HFFc6 (cell line): Measurements from ENCODE around the gene SUGCT. TPM values are rescaled to one million over a fixed set of nuclear protein-coding genes. Genes with fewer than 3 reads are reported as not detected.

Source experiments
- DNase-seq: peaks from one replicate; pipeline ENCODE4 v3.0.0-alpha.2; 2018
- H3K27ac Mint-ChIP-seq: 2 replicates; pipeline ENCODE4 v1.8.0; 2020; ENCODE audit warnings: mild to moderate bottlenecking, mixed read lengths
- H3K27me3 Mint-ChIP-seq: 2 replicates; pipeline ENCODE4 v1.8.0; 2021; ENCODE audit warnings: mild to moderate bottlenecking, moderate library complexity, mixed read lengths; ENCODE audit not compliant: insufficient read depth
- H3K36me3 Mint-ChIP-seq: 2 replicates; pipeline ENCODE4 v1.8.0; 2021; ENCODE audit warnings: low read depth, mixed read lengths
- H3K4me1 Mint-ChIP-seq: 2 replicates; pipeline ENCODE4 v1.8.0; 2020; ENCODE audit warnings: low read depth, mixed read lengths
- H3K4me3 Mint-ChIP-seq: 2 replicates; pipeline ENCODE4 v1.8.0; 2020; ENCODE audit warnings: mild to moderate bottlenecking, moderate library complexity, mixed read lengths
- H3K9me3 Mint-ChIP-seq: 2 replicates; pipeline ENCODE4 v1.8.0; 2020; ENCODE audit warnings: mild to moderate bottlenecking, mixed read lengths
- total RNA-seq, 6 experiments: library from RNA; stranded (reverse); fragmentation: NEBNext Ultra II Directional; extraction: Animal tissue kit (Norgen Biotek cat#: 25700); gene quantifications; 2 replicates in 1 of 6; 3 replicates in 5 of 6; pipeline ENCODE4 v1.2.3, GENCODE V29; 2021
- TF ChIP-seq, protein P1 (sequence below): fragments of 200-600 bp; sonication (generic); IDR thresholded peaks from 2 replicates; pipeline ENCODE4 v1.5.0; 2021; ENCODE audit warnings: antibody characterized with exemption, mild to moderate bottlenecking

Gene SUGCT
- total RNA-seq, 6 experiments from 2014 or later = 12.9 to 20.1 (median 17.1) TPM

GRCh38 chr7:40393660-40394059 is 258.9 kb downstream of the SUGCT start:
- peaks cover 5% of the 10 kb centered on the region for H3K4me1 Mint-ChIP-seq
- no peak overlapping the region for H3K27ac Mint-ChIP-seq
- H3K36me3 Mint-ChIP-seq = 0 out of 2 replicates have a peak, but pooled peaks cover 6% of the 10 kb centered on the region
- H3K4me3 Mint-ChIP-seq = no peak overlapping the region
- DNase-seq = no peak
- TF ChIP-seq, protein P1, sequence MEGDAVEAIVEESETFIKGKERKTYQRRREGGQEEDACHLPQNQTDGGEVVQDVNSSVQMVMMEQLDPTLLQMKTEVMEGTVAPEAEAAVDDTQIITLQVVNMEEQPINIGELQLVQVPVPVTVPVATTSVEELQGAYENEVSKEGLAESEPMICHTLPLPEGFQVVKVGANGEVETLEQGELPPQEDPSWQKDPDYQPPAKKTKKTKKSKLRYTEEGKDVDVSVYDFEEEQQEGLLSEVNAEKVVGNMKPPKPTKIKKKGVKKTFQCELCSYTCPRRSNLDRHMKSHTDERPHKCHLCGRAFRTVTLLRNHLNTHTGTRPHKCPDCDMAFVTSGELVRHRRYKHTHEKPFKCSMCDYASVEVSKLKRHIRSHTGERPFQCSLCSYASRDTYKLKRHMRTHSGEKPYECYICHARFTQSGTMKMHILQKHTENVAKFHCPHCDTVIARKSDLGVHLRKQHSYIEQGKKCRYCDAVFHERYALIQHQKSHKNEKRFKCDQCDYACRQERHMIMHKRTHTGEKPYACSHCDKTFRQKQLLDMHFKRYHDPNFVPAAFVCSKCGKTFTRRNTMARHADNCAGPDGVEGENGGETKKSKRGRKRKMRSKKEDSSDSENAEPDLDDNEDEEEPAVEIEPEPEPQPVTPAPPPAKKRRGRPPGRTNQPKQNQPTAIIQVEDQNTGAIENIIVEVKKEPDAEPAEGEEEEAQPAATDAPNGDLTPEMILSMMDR = no peak
- peaks cover 4% of the 10 kb centered on the region; the same call in 1 of the 2 replicates for H3K9me3 Mint-ChIP-seq
- H3K27me3 Mint-ChIP-seq = no peaks in the 10 kb centered on the region

GRCh38 chr7:40394400-40394799 is 259.6 kb downstream of the SUGCT start:
- Mint-ChIP-seq H3K27ac (no peak overlapping the region), H3K36me3 (0 out of 2 replicates have a peak, but pooled peaks cover 6% of the 10 kb centered on the region), H3K4me3 (no peak overlapping the region), H3K27me3 (no peaks in the 10 kb centered on the region), H3K4me1 (peaks cover 5% of the 10 kb centered on the region), H3K9me3 (peaks cover 4% of the 10 kb centered on the region; the same call in 1 of the 2 replicates)
- no peak for DNase-seq
- TF ChIP-seq, protein P1 = no peak

GRCh38 chr7:40400525-40400924 is 265.7 kb downstream of the SUGCT start:
- TF ChIP-seq, protein P1 = no peak
- Mint-ChIP-seq H3K27me3 (no peaks in the 10 kb centered on the region), H3K4me1 (peaks cover 5% of the 10 kb centered on the region), H3K4me3 (no peak overlapping the region), H3K36me3 (no peaks in the 10 kb centered on the region), H3K9me3 (no peaks in the 10 kb centered on the region), H3K27ac (no peak overlapping the region)
- no peak for DNase-seq

DNA sequence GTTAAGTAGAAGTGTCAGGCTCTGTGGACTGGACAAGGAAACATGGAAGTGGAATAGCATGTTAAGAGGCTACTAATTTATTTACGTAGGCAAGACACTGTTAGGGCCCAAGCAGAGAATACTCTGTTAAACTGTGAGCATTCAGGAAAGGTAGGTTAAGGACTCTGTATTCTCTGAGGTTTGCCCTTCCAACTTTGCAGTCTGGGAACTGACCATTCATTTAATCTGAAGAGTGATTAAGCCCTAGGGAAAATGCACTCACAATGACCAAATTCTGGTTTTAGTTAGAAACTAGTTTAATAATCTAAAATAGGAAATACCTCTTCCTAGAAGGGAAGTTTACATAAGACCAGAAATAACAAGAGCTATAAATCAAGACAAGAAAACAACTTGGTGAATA is 266.6 kb downstream of the SUGCT start:
- no peak for DNase-seq
- peaks cover 13% of the 10 kb centered on the region for H3K4me1 Mint-ChIP-seq
- H3K27ac Mint-ChIP-seq = no peak overlapping the region
- TF ChIP-seq, protein P1 = no peak
- H3K36me3 Mint-ChIP-seq = no peaks in the 10 kb centered on the region
- no peaks in the 10 kb centered on the region for H3K27me3 Mint-ChIP-seq
- H3K9me3 Mint-ChIP-seq = no peaks in the 10 kb centered on the region
- no peak overlapping the region for H3K4me3 Mint-ChIP-seq

DNA sequence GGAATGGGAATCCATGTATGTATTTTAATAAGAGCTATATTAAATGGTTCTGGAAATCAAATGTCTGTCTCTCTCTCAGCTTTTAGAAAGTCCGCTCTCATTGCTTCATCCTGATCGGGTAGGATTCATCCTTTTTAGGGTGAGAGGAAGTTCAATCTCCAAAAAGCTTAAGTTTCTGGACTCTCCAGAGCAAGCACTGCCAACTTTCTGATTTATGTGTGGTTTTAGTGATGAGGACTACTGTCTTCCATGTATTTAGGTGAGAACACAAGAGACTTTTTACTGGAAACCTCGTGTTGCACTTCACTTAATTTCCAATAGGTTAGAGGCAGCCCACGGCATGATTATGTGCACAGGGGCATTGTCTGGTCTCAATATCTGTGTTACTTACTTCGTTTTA is 267.9 kb downstream of the SUGCT start:
- TF ChIP-seq, protein P1 = no peak
- Mint-ChIP-seq H3K27me3 (no peaks in the 10 kb centered on the region), H3K4me3 (no peak overlapping the region), H3K27ac (no peak overlapping the region), H3K4me1 (peaks cover 8% of the 10 kb centered on the region), H3K9me3 (no peaks in the 10 kb centered on the region), H3K36me3 (no peaks in the 10 kb centered on the region)
- no peak for DNase-seq
